NCI-H345 (cell line): ENCODE measurements around the gene FYN.
A peak's percentile ranks its signal among the peaks of the same experiment; 100 is the strongest.
"Not testable (repeated sequence)": the region's sequence is repeated elsewhere in the genome, so short reads cannot be mapped to it uniquely, and the experiment has no call there.

ENCODE experiments used
- DNase-seq: peaks from one replicate; lab custom pipeline; 2025; lab: John Stamatoyannopoulos, UW

The FYN gene

GRCh38 chr6:111789598-111789997 lies 83.7 kb downstream of the FYN start:
- no peak for DNase-seq

GRCh38 chr6:111788379-111789276 lies 84.6 kb downstream of the FYN start:
- no peak for DNase-seq

GRCh38 chr6:111786151-111786550 lies 87.1 kb downstream of the FYN start:
- DNase-seq = not testable (repeated sequence)

- DNase-seq = no peak
Measured at GRCh38 chr6:111784433-111784832, 88.8 kb downstream of the FYN start.

- DNase-seq = no peak
Measured at GRCh38 chr6:111782887-111783466, 90.3 kb downstream of the FYN start.

GRCh38 chr6:111782192-111782809 lies 91.0 kb downstream of the FYN start:
- no peak for DNase-seq

- no peak for DNase-seq
Measured at GRCh38 chr6:111781041-111781708, 92.1 kb downstream of the FYN start.

- no peak for DNase-seq
Measured at GRCh38 chr6:111780393-111780792, 92.9 kb downstream of the FYN start.

GRCh38 chr6:111779660-111780059 lies 93.6 kb downstream of the FYN start:
- DNase-seq = no peak

- no peak for DNase-seq
Measured at GRCh38 chr6:111779031-111779430, 94.2 kb downstream of the FYN start.

- DNase-seq = no peak
Measured at GRCh38 chr6:111777357-111777756, 95.9 kb downstream of the FYN start.

- no peak for DNase-seq
Measured at GRCh38 chr6:111776236-111777221, 96.7 kb downstream of the FYN start.

GRCh38 chr6:111775145-111775922 lies 97.9 kb downstream of the FYN start:
- no peak for DNase-seq

- DNase-seq = peak; percentile 30
Measured at GRCh38 chr6:111774346-111774703, 98.9 kb downstream of the FYN start.

GRCh38 chr6:111773501-111774345 lies 99.5 kb downstream of the FYN start:
- peak; percentile 27 for DNase-seq

GRCh38 chr6:111772381-111772780 lies 100.9 kb downstream of the FYN start:
- DNase-seq = no peak

GRCh38 chr6:111771629-111772028 lies 101.6 kb downstream of the FYN start:
- no peak for DNase-seq

GRCh38 chr6:111771094-111771432 lies 102.2 kb downstream of the FYN start:
- no peak for DNase-seq

- no peak for DNase-seq
Measured at GRCh38 chr6:111770263-111771093, 102.8 kb downstream of the FYN start.
